GM23338 (cell line): ENCODE data around the gene MACROD1. TPM values are rescaled to one million over a fixed set of nuclear protein-coding genes. Genes with fewer than 3 reads are reported as not detected.
A peak's percentile ranks its signal among the peaks of the same experiment; 100 is the strongest.

ENCODE experiments used
- ATAC-seq: fragments of 200-7000 bp; cut with Tn5 transposase; 3 replicates; pipeline ENCODE4 v1.9.1; 2020
- DNase-seq: peaks from one replicate; pipeline ENCODE4 v3.0.0-alpha.2; 2015; ENCODE audit warnings: low spot score
- H2AFZ ChIP-seq: fragments of 200-600 bp; sonication (generic); 2 replicates; pipeline ENCODE4 v1.8.0; 2016; ENCODE audit warnings: antibody characterized with exemption, mild to moderate bottlenecking, moderate library complexity
- H3F3A ChIP-seq: fragments of 200-600 bp; sonication (generic); replicated peaks from 2 replicates; pipeline ENCODE4 v1.8.0; 2017; ENCODE audit warnings: antibody characterized with exemption, mixed run types, low read depth
- H3K27ac ChIP-seq: fragments of 200-600 bp; sonication (generic); 2 replicates; pipeline ENCODE4 v1.6.1; 2016; ENCODE audit warnings: low read depth
- H3K27me3 ChIP-seq: fragments of 200-600 bp; sonication (generic); 2 replicates; pipeline ENCODE4 v1.8.0; 2016; ENCODE audit warnings: mild to moderate bottlenecking, mixed run types, moderate library complexity; ENCODE audit not compliant: insufficient read depth
- H3K36me3 ChIP-seq: fragments of 200-600 bp; sonication (generic); 2 replicates; pipeline ENCODE4 v1.8.0; 2016; ENCODE audit warnings: mild to moderate bottlenecking; ENCODE audit not compliant: insufficient read depth
- H3K4me1 ChIP-seq: fragments of 200-600 bp; sonication (generic); 2 replicates; pipeline ENCODE4 v1.8.0; 2016; ENCODE audit warnings: mild to moderate bottlenecking, moderate library complexity; ENCODE audit not compliant: insufficient read depth
- H3K4me2 ChIP-seq: fragments of 200-600 bp; sonication (generic); 2 replicates; pipeline ENCODE4 v1.7.1; 2017; ENCODE audit warnings: mixed run types
- H3K4me3 ChIP-seq: fragments of 200-600 bp; sonication (generic); 2 replicates; pipeline ENCODE4 v1.6.1; 2016; ENCODE audit warnings: mixed run types
- H3K79me2 ChIP-seq: fragments of 200-600 bp; sonication (generic); replicated peaks from 2 replicates; pipeline ENCODE4 v1.8.0; 2017; ENCODE audit warnings: mild to moderate bottlenecking; ENCODE audit not compliant: insufficient read depth
- H3K9me2 ChIP-seq: fragments of 200-600 bp; sonication (generic); 2 replicates; pipeline ENCODE4 v1.8.0; 2017; ENCODE audit not compliant: insufficient read depth
- H4K20me1 ChIP-seq: fragments of 200-600 bp; sonication (generic); replicated peaks from 2 replicates; pipeline ENCODE4 v1.8.0; 2017; ENCODE audit warnings: mild to moderate bottlenecking; ENCODE audit not compliant: insufficient read depth
- H3K27ac Mint-ChIP-seq: 2 replicates; pipeline ENCODE4 v1.8.0; 2020; ENCODE audit warnings: inconsistent platforms, mild to moderate bottlenecking, moderate library complexity, mixed read lengths
- H3K27me3 Mint-ChIP-seq: 3 replicates; pipeline ENCODE4 v1.8.0; 2022; ENCODE audit warnings: low read depth, mild to moderate bottlenecking, moderate library complexity, mixed read lengths, inconsistent platforms; ENCODE audit not compliant: insufficient read depth, poor library complexity
- H3K36me3 Mint-ChIP-seq: 3 replicates; pipeline ENCODE4 v1.8.0; 2021; ENCODE audit warnings: low read depth, mild to moderate bottlenecking, inconsistent platforms, moderate library complexity, mixed read lengths
- H3K4me1 Mint-ChIP-seq: 3 replicates; pipeline ENCODE4 v1.8.0; 2020; ENCODE audit warnings: mild to moderate bottlenecking, inconsistent platforms, mixed read lengths
- H3K4me3 Mint-ChIP-seq: 3 replicates; pipeline ENCODE4 v1.8.0; 2021; ENCODE audit warnings: moderate library complexity, mild to moderate bottlenecking, inconsistent platforms, mixed read lengths
- H3K9me3 Mint-ChIP-seq: 3 replicates; pipeline ENCODE4 v1.8.0; 2020; ENCODE audit warnings: moderate library complexity, mild to moderate bottlenecking, inconsistent platforms, mixed read lengths
- JUNB ChIP-seq: IDR thresholded peaks from one replicate; pipeline ENCODE4 v1.6.1; 2016; ENCODE audit warnings: antibody characterized with exemption; ENCODE audit not compliant: unreplicated experiment
- ZNF462 ChIP-seq: fragments of 250-450 bp; sonication (Bioruptor Pico); IDR thresholded peaks from 2 replicates; pipeline ENCODE4 v1.5.0; 2020; ENCODE audit warnings: mild to moderate bottlenecking, moderate library complexity
- polyA plus RNA-seq: library from polyadenylated mRNA; unstranded; fragments of >200 nt; fragmentation: Nextera tagmentation; extraction: Ambion mirVana; gene quantifications from 2 replicates; pipeline ENCODE4 v1.2.1, GENCODE V29; 2016
- total RNA-seq: library from RNA; depleted of rRNA; stranded (reverse); fragments of >200 nt; shearing (Covaris generic); gene quantifications from 2 replicates; pipeline ENCODE4 v1.2.3, GENCODE V29; 2014
- TF ChIP-seq, protein P1 (sequence below): IDR thresholded peaks from 2 replicates; pipeline ENCODE4 v1.6.1; 2016; ENCODE audit warnings: antibody characterized with exemption

The MACROD1 gene
- total and polyA plus RNA-seq, 2 experiments from 2014 or later: 33.0 to 51.6 TPM

DNA sequence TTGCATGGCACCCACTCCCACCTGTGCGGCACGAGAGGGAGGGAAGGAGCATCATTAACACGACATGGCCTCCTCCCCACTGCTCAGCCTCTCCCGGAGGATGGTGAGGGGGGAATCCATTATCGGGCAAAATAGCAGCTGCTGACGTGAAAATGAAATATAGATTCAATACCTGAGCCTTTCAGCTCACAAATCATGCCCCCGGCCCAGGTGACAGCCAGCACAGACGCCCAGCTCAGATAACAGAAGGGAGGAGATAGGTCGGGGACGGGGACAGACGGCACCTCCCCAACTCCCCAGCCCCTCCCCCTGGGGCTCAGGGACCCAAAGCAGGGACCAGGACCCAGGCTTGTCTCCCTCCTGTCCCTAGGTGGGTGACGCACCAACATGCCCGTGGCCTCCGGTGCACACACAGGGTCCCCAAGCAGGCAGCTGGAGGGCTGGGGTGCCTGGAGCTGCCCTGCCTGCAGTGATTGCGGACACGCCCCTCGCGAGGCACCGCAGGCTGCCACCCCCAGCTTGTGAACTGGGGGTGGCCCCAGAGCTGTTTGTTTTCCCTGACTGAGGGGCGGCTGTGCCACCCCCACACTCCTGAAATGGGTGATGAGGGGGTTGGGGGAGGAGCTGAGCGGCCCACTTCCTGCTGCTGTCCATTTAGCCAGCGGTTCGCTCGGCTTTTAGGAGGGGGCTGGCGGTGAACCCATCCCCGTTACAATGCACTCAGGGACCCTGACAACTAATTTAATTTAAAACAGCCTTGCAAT, 98.5 kb downstream of the MACROD1 start:
- peaks cover 5% of the 10 kb centered on the region; the same call in 1 of the 2 replicates for H4K20me1 ChIP-seq
- DNase-seq (no peak), ATAC-seq (peak; percentile 19)
- peaks cover 79% of the 10 kb centered on the region for H3K27me3 ChIP-seq
- no peaks in the 10 kb centered on the region for H3F3A ChIP-seq
- no peaks in the 10 kb centered on the region for H3K79me2 ChIP-seq
- H3K27ac ChIP-seq: no peak overlapping the region
- no peak overlapping the region for H3K27ac Mint-ChIP-seq
- no peak overlapping the region for H3K4me3 ChIP-seq
- TF ChIP-seq, protein P1, sequence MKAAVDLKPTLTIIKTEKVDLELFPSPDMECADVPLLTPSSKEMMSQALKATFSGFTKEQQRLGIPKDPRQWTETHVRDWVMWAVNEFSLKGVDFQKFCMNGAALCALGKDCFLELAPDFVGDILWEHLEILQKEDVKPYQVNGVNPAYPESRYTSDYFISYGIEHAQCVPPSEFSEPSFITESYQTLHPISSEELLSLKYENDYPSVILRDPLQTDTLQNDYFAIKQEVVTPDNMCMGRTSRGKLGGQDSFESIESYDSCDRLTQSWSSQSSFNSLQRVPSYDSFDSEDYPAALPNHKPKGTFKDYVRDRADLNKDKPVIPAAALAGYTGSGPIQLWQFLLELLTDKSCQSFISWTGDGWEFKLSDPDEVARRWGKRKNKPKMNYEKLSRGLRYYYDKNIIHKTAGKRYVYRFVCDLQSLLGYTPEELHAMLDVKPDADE: no peak
- TF ChIP-seq JUNB: no peak
- no peaks in the 10 kb centered on the region for H3K36me3 ChIP-seq
- H2AFZ ChIP-seq: no peak overlapping the region
- no peaks in the 10 kb centered on the region for H3K9me2 ChIP-seq
- H3K36me3 Mint-ChIP-seq: no peaks in the 10 kb centered on the region; the same call in 2 of the 3 replicates
- 0 out of 2 replicates have a peak overlapping the region, but pooled peaks have one; percentile 48 for H3K4me2 ChIP-seq
- H3K27me3 Mint-ChIP-seq: peaks cover 54% of the 10 kb centered on the region
- H3K9me3 Mint-ChIP-seq: no peaks in the 10 kb centered on the region
- H3K4me1 ChIP-seq: peaks cover 5% of the 10 kb centered on the region; the same call in 1 of the 2 replicates
- H3K4me3 Mint-ChIP-seq: no peak overlapping the region
- peaks cover 19% of the 10 kb centered on the region for H3K4me1 Mint-ChIP-seq

DNA sequence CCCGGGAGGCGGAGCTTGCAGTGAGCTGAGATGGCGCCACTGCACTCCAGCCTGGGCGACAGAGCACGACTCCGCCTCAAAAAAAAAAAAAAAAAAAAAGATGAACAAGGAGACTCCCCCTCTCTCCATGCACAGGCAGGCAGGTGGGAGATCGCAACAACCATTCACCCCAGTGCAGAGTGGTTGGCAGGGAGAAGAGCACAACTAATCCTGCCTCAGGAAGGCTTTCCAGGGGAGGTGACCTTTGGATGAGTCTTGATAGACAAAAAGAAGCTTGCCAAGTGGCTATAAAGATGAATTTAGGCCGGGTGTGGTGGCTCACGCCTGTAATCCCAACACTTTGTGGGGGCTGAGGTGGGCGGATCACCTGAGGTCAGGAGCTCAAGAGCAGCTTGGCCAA, 100.2 kb downstream of the MACROD1 start:
- peaks cover 65% of the 10 kb centered on the region for H3K27me3 Mint-ChIP-seq
- no peaks in the 10 kb centered on the region for H3K79me2 ChIP-seq
- H3K4me3 Mint-ChIP-seq: no peak overlapping the region
- no peaks in the 10 kb centered on the region; the same call in 2 of the 3 replicates for H3K36me3 Mint-ChIP-seq
- peaks cover 18% of the 10 kb centered on the region for H3K4me1 Mint-ChIP-seq
- peaks cover 80% of the 10 kb centered on the region for H3K27me3 ChIP-seq
- no peak overlapping the region for H3K27ac Mint-ChIP-seq
- no peak overlapping the region for H2AFZ ChIP-seq
- peaks cover 5% of the 10 kb centered on the region; the same call in 1 of the 2 replicates for H4K20me1 ChIP-seq
- TF ChIP-seq ZNF462 (CRISPR knock-in tag): no peak
- no peak for DNase-seq
- no peak for ATAC-seq
- no peaks in the 10 kb centered on the region for H3K9me2 ChIP-seq
- H3K27ac ChIP-seq: no peak overlapping the region
- H3K4me3 ChIP-seq: no peak overlapping the region
- no peak overlapping the region for H3K4me2 ChIP-seq
- no peaks in the 10 kb centered on the region for H3K36me3 ChIP-seq
- no peaks in the 10 kb centered on the region for H3K9me3 Mint-ChIP-seq
- 0 out of 2 replicates have a peak, but pooled peaks cover 3% of the 10 kb centered on the region for H3F3A ChIP-seq
- peaks cover 5% of the 10 kb centered on the region; the same call in 1 of the 2 replicates for H3K4me1 ChIP-seq
